Neural cell (in vitro differentiated cells): Measurements from ENCODE around the gene MTCL1.

Source experiments
- CTCF ChIP-seq: fragments of 450-650 bp; IDR thresholded peaks from 2 replicates; pipeline ENCODE4 v1.5.1; 2014; ENCODE audit warnings: antibody characterized with exemption, mild to moderate bottlenecking, moderate library complexity; ENCODE audit not compliant: poor library complexity, severe bottlenecking
- EP300 ChIP-seq: fragments of 450-650 bp; conservative IDR thresholded peaks from 2 replicates; pipeline ENCODE4 v1.6.1; 2014; ENCODE audit warnings: antibody characterized with exemption, mild to moderate bottlenecking, moderate library complexity; ENCODE audit not compliant: poor library complexity, severe bottlenecking
- POLR2AphosphoS5 ChIP-seq: IDR thresholded peaks from 2 replicates; pipeline ENCODE4 v1.6.1; 2012
- RAD21 ChIP-seq: fragments of 450-650 bp; conservative IDR thresholded peaks from 2 replicates; pipeline ENCODE4 v1.6.1; 2014; ENCODE audit warnings: antibody characterized with exemption, mild to moderate bottlenecking, moderate library complexity
- REST ChIP-seq: IDR thresholded peaks from 2 replicates; pipeline ENCODE4 v1.6.1; 2012; ENCODE audit warnings: borderline replicate concordance
- TAF1 ChIP-seq: IDR thresholded peaks from 2 replicates; pipeline ENCODE4 v1.6.1; 2012; ENCODE audit warnings: low read depth

DNA sequence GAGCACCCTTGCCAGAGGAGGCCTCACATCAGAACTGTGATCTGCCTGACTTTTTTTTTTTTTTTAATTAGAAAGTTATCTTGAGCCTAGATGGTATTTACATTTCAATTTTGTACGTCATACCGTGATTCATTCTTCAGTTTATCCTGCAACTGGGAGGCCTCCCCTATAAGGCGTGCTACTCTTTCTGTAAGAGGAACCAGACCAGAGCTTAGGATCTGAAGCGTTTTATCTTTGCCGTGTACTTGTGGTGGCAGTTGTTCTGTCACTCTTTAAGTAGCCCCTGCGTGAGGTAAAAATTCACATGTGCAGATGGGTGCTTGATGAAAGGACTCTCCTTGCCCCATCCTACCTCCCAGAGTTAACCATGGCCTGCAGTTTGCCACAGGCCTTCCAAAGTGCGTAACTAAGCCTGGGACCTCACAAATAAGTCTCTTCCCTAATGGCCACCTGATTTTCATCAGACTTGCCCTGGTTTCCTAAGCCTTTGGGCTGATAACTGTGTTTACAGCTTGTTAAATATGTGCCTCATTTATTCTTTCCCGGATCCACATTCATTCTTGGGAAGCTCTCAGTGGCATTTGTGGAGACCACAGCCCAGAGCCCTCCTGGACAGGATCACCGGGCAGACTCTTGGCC is 96.0 kb downstream of the MTCL1 start:
- TF ChIP-seq CTCF (no peak), EP300 (no peak), RAD21 (no peak), POLR2AphosphoS5 (no peak), REST (no peak), TAF1 (no peak)
